ENCODE measurements around the gene BANP. TPM values are rescaled to one million over a fixed set of nuclear protein-coding genes. Genes with fewer than 3 reads are reported as not detected.
A peak's percentile ranks its signal among the peaks of the same experiment; 100 is the strongest.

BANP gene
- total and polyA plus RNA-seq, 2 donors from 2014 or later, result 12.4 to 26.3 TPM

- Histone ChIP-seq H3K27me3 (ENCODE audit: control insufficient read depth, insufficient read depth, low read length) (no peaks in the 10 kb centered on the region), H3K27ac (ENCODE audit: low read depth in 2 of 2, low read length in 2 of 2) (no peak overlapping the region), H3K4me1 (ENCODE audit: control insufficient read depth in 2 of 3, insufficient read depth in 2 of 3, low read depth in 1 of 3, low read length in 3 of 3) (peaks cover 0 to 8% (median 0%) of the 10 kb centered on the region in 3 donors), H3K4me3 (ENCODE audit: low read length in 3 of 3) (no peak overlapping the region), H3K9ac (ENCODE audit: low read length in 3 of 3) (no peak overlapping the region), H3K9me3 (ENCODE audit: control insufficient read depth in 2 of 3, insufficient read depth in 1 of 3, low read length in 3 of 3) (no peaks in the 10 kb centered on the region), H3K36me3 (ENCODE audit: control insufficient read depth in 2 of 3, insufficient read depth in 3 of 3, low read length in 3 of 3) (peaks cover 0 to 9% (median 3%) of the 10 kb centered on the region in 3 donors)
- intact Hi-C loops (cut with DNase I), result no loop called here
- TF ChIP-seq, protein P1, sequence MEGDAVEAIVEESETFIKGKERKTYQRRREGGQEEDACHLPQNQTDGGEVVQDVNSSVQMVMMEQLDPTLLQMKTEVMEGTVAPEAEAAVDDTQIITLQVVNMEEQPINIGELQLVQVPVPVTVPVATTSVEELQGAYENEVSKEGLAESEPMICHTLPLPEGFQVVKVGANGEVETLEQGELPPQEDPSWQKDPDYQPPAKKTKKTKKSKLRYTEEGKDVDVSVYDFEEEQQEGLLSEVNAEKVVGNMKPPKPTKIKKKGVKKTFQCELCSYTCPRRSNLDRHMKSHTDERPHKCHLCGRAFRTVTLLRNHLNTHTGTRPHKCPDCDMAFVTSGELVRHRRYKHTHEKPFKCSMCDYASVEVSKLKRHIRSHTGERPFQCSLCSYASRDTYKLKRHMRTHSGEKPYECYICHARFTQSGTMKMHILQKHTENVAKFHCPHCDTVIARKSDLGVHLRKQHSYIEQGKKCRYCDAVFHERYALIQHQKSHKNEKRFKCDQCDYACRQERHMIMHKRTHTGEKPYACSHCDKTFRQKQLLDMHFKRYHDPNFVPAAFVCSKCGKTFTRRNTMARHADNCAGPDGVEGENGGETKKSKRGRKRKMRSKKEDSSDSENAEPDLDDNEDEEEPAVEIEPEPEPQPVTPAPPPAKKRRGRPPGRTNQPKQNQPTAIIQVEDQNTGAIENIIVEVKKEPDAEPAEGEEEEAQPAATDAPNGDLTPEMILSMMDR (IDR thresholded peaks at IDR 0.05; ENCODE audit: borderline replicate concordance, extremely low read depth, insufficient read depth), result no peak
- FAIRE-seq (no peak), DNase-seq (peak in 1 of 5 donors; percentile 58)
Observed at GRCh38 chr16:88061346-88062110, 110.3 kb downstream of the BANP start.

- intact Hi-C loops (cut with DNase I), result no loop called here
Observed at GRCh38 chr16:88062341-88063210, 111.3 kb downstream of the BANP start.

DNA sequence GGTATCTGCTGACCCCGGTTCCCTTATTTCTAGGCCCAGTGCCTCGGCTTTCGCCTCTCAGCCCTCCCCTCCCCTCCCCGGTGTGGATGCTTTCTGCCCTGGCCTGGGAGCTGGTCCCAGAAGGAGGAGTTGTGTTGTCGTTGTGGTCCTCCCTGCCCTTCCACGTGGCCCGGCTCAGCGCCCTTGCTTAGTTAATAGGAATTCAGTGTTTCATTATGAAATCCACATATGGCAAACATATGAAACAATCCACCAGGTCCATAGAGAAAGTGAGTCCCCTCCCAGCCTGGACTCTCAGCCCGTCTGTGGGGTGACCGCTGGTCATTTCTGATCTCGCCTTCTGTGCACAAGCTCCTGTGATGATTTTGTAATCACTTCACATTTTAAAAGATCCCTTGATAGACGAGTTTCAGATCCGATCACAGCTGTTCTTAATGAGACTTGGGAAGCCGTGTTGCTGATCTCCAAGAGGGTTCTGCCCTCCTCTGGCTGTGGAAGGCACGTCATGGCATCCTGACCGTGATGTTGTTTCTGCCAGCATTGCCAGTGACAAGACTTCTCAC, 112.1 kb downstream of the BANP start:
- Histone ChIP-seq H3K9ac (ENCODE audit: low read length in 3 of 3) (no peak overlapping the region), H3K27ac (ENCODE audit: low read depth in 2 of 2, low read length in 2 of 2) (no peak overlapping the region), H3K27me3 (ENCODE audit: control insufficient read depth, insufficient read depth, low read length) (no peaks in the 10 kb centered on the region), H3K36me3 (ENCODE audit: control insufficient read depth in 2 of 3, insufficient read depth in 3 of 3, low read length in 3 of 3) (peaks cover 0 to 9% (median 3%) of the 10 kb centered on the region in 3 donors), H3K9me3 (ENCODE audit: control insufficient read depth in 2 of 3, insufficient read depth in 1 of 3, low read length in 3 of 3) (no peaks in the 10 kb centered on the region), H3K4me3 (ENCODE audit: low read length in 3 of 3) (no peak overlapping the region), H3K4me1 (ENCODE audit: control insufficient read depth in 2 of 3, insufficient read depth in 2 of 3, low read depth in 1 of 3, low read length in 3 of 3) (peaks cover 0 to 8% (median 0%) of the 10 kb centered on the region in 3 donors)
- FAIRE-seq, result no peak
- TF ChIP-seq, protein P1 (IDR thresholded peaks at IDR 0.05; ENCODE audit: borderline replicate concordance, extremely low read depth, insufficient read depth), result no peak
- intact Hi-C loops (cut with DNase I), result no loop called here
- DNase-seq, result peak in 3 of 5 donors; percentile 56 to 82 (median 68)

More at GRCh38 chr16:88062341-88063210, 111.3 kb downstream of the BANP start:
- H3K36me3 ChIP-seq (ENCODE audit: control insufficient read depth in 2 of 3, insufficient read depth in 3 of 3, low read length in 3 of 3), result peaks cover 0 to 9% (median 3%) of the 10 kb centered on the region in 3 donors
- H3K4me1 ChIP-seq (ENCODE audit: control insufficient read depth in 2 of 3, insufficient read depth in 2 of 3, low read depth in 1 of 3, low read length in 3 of 3), result peaks cover 0 to 8% (median 0%) of the 10 kb centered on the region in 3 donors
- DNase-seq, result peak in 4 of 5 donors; percentile 71 to 88 (median 78)
- H3K27ac ChIP-seq (ENCODE audit: low read depth in 2 of 2, low read length in 2 of 2), result no peak overlapping the region
- FAIRE-seq, result no peak
- H3K9ac ChIP-seq (ENCODE audit: low read length in 3 of 3), result no peak overlapping the region
- no peaks in the 10 kb centered on the region for H3K9me3 ChIP-seq (ENCODE audit: control insufficient read depth in 2 of 3, insufficient read depth in 1 of 3, low read length in 3 of 3)
- no peak overlapping the region for H3K4me3 ChIP-seq (ENCODE audit: low read length in 3 of 3)
- no peaks in the 10 kb centered on the region for H3K27me3 ChIP-seq (ENCODE audit: control insufficient read depth, insufficient read depth, low read length)
- TF ChIP-seq, protein P1 (IDR thresholded peaks at IDR 0.05; ENCODE audit: borderline replicate concordance, extremely low read depth, insufficient read depth), result no peak

Data from kidney (tissue), 14 donors.